HG03039 (cell line): ENCODE results near the gene NKAIN2.

Source experiments
- ATAC-seq: cut with Tn5 transposase; IDR thresholded peaks from one replicate; pipeline ENCODE4 v1.9.1; 2021; ENCODE audit warnings: mild to moderate bottlenecking, moderate library complexity; ENCODE audit not compliant: unreplicated experiment

The NKAIN2 gene

GRCh38 chr6:124792386-124792785 is 988.7 kb downstream of the NKAIN2 start:
- no peak for ATAC-seq

DNA sequence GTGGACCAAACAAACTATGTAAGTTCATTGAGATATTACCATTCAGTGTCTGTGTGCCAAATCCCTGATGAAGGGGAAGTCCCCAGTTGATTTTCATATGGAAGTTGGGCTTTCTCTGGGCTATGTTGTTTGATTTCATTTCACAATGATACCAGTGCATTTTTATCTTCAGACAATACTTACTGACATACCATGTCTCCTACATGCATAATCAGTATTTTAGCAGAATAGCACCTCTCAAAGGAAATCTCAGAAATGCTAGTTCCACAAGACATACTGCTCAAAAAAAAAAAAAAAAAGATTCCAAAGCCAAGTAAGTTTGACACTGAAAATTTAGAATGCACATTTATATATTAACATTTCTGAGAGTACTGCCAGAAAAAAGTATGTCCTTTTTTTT is 989.7 kb downstream of the NKAIN2 start:
- no peak for ATAC-seq

DNA sequence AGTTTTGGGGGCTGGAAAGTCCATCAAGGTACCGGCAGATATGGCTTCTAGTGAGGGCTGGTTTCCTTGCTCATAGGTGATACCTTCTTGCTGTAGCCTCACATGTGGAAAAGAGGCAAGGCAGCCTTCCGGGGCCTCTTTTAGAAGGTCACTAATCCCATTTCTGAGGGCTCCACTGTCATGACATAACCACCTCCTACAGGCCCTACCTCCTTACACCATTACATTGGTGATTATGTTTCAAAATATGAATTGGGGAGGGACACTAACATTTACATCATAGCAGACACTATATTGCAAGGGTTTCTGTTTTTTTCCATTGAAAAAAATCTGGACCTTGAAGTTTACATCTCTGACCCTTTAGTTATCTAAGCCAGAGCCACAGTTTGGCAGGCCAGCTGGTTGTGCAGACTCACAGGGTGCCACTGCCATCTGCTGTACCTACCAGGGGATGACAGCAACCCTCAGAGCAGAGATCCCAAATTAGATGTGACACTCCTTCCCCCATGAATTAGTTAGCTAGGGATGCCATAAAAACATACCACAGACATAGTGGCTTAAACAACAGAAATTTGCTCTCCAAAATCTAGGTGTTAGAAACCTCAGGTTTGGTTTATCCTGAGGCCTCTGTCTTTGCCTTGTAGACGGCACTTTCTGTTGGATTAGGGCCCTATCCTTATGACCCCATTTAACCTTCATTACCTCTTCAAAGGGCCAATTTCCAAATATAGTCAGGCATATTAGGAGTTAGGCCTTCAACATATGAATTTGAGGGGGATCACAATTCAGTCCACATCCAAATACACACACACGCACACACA is 992.2 kb downstream of the NKAIN2 start:
- ATAC-seq = no peak

GRCh38 chr6:124796464-124796970 is 992.9 kb downstream of the NKAIN2 start:
- no peak for ATAC-seq

DNA sequence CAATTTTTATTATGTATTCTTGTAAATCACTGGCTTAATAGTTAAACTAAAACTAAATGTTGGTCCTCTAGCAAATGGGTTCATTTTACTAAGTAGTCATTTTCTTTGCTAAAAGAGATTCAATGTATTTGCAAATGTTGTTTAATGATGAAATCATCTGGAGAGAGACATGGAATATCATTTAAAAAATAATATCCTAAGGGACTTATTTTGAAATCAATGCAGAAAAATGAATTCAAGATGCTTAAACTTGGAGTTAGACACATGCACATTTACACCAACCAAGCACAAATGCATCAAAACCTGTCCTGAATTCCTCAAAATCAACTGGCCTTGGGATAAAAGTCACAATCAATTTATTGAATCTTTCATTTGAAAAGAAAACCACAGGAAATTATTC is 993.6 kb downstream of the NKAIN2 start:
- no peak for ATAC-seq

GRCh38 chr6:124798942-124799496 is 995.4 kb downstream of the NKAIN2 start:
- ATAC-seq = no peak

DNA sequence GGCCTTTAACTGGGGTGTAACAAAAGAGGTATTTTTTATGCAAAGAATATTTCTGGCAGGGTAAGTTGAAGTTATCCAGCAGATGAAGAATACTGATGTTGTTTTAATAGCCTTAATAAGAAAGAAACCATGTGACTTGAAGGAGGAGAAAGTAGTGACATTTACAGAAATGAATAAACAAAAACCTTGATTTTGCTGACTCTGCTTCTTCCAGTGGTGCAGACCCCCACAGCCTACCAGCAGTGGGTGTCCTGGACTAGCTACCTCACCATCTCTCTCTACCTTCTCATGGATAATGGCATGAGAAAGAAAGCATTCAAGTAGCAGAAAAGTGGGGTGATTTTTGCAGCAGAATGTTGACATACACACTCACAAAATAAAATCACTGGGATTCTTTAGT is 996.0 kb downstream of the NKAIN2 start:
- no peak for ATAC-seq

DNA sequence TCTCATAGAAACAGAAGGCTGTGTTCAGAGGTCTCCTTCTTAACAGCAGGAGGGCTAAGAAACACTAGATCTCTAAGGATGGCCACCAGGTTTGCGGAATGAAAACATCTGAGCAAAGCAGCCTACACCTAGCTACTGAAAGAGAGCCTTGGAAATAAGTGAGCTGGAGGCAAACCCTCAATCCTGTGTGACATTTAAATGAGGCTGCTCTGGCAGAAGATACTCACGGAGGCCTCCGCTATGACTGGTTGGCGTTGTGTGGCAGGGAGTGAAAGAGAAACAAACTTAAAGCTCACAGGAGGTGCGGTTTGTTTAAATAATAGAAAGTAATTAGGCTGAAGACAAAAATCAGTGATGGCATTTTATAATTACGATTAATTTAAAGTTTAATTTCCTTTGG is 996.6 kb downstream of the NKAIN2 start:
- ATAC-seq = no peak

GRCh38 chr6:124812067-124812466 is 1008.4 kb downstream of the NKAIN2 start:
- no peak for ATAC-seq

DNA sequence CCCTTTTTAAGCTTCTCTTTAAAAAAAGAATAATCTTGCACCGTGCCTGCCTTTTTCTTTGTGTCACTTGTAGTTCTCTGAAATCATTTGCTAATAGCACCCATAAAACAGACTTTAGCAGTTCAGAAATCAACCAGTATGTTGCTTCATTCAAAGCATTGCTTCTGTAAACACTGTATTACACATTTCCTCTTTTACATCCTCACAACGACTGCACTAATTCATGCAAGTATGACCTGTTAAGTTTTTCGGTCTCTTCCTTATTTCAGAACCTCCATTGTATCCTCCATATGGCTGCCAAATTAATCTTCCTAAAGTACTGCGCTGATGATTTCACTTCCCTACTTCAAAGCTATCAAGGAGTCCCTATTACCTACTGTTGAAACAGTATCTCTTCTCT is 1015.7 kb downstream of the NKAIN2 start:
- ATAC-seq = no peak

- no peak for ATAC-seq
Measured at GRCh38 chr6:124822204-124822613, 1018.5 kb downstream of the NKAIN2 start.

GRCh38 chr6:124822721-124823120 is 1019.1 kb downstream of the NKAIN2 start:
- no peak for ATAC-seq

- no peak for ATAC-seq
Measured at GRCh38 chr6:124823240-124824111, 1019.8 kb downstream of the NKAIN2 start.

- ATAC-seq = no peak
Measured at GRCh38 chr6:124825564-124825963, 1021.9 kb downstream of the NKAIN2 start.

DNA sequence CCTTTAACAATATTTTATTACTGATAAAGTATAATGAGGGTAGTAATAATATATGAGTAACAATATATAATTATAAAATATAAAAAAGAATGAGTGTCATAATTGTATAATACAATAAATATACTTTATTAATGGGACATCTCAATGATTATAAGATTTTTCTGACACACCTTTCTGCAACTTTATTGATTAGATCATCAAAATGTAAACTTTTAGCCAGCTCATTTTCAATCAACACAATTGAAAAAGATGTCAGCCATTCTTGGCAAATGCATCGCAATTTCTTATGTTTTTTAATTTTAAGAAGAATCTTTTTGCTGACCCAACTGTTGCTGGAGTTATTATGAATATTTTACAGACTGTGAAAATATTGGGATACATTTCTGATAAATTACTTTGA is 1026.2 kb downstream of the NKAIN2 start:
- ATAC-seq = no peak

- no peak for ATAC-seq
Measured at GRCh38 chr6:124830506-124830905, 1026.8 kb downstream of the NKAIN2 start.

DNA sequence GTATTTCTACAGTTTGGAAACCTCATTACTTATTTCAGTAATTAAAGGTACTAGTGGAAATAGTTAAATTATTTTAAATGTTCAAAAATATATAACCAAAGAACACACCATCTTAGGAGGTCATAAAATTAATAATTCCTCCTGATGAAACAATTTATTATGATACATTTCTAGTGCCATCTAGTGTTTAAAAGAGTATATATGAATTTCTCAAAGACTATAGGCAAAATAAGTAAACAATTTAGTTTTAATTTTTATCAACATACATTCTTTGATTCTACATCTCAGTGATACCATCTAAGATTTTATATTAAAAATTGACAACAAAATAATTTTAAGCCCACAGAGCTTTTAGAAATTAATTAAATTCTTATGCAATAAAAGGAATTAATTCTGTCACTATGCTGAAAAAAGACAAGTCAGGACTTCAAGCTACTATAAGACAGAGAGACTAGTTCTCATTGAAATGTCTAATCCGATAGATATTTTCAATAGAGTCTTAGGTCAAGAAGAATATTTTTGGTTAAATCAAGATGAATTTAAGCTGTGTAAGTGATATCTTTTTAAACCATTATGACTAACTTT is 1050.8 kb downstream of the NKAIN2 start:
- ATAC-seq = no peak

DNA sequence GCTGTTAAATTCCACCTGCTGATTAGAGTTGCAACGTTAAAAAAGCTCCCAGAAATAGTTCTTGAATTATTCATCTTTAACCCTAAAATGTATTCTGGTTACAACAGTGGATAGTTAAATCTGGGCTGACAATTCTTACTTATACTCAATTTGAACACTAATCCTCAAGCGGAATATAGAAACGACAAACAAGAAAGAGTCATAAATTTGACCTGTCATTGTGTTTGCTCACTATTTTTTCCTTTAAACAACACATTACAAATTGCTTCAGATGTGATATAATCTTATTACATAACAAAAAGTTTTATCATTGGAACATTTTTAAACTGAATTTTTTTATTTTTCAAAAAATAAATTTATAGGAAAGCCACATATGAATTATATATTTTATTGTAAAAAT is 1054.1 kb downstream of the NKAIN2 start:
- ATAC-seq = no peak

GRCh38 chr6:124858564-124858963 is 1054.9 kb downstream of the NKAIN2 start:
- no peak for ATAC-seq

DNA sequence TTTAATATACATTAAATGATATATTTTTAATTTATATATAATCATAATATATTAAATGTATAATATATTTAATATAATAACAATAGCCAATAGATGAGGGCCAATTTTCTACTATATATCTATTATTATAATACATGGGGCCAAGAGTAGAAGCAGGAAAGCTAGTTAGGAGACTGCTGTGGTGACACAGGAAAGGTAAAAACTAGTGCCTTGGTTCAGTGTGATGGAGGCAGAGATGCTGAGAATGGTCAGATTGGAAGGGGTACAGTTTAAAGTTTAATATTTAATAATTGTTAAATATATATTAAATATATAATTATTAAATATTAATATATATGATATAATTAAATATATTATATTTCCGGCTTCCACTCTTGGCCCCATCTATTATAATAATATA is 1055.7 kb downstream of the NKAIN2 start:
- no peak for ATAC-seq

DNA sequence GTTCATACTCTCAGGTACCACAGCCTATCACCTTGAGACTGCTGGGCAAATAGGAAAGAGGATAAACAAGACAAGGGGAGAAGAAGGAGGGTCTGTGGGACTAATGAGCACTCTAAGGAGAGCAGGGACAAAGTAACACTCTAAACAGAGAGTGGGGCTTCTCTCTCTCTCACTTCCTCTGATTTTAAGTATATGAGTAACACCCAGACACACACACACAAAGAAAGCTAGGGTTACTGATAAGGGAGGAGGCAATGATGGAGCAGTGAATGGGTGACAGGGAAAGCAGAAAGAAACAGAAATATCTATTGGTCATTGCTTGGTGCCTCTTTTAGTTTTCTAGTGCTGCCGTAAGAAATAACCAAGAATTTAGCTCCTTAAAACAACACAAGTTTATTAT is 1062.4 kb downstream of the NKAIN2 start:
- no peak for ATAC-seq
